Astrocyte (in vitro differentiated cells and primary cell): ENCODE measurements around the gene TRIP10.

Source experiments
- EZH2 ChIP-seq: IDR thresholded peaks from 2 replicates; pipeline ENCODE4 v1.6.1; 2012; ENCODE audit warnings: mild to moderate bottlenecking, low read length, inconsistent platforms; ENCODE audit not compliant: insufficient read depth
- TF ChIP-seq, protein P1 (sequence below): IDR thresholded peaks from 2 replicates; pipeline ENCODE4 v1.5.1; 2011; ENCODE audit warnings: low read depth, mild to moderate bottlenecking, inconsistent platforms, low read length, moderate library complexity; ENCODE audit not compliant: insufficient read depth

DNA sequence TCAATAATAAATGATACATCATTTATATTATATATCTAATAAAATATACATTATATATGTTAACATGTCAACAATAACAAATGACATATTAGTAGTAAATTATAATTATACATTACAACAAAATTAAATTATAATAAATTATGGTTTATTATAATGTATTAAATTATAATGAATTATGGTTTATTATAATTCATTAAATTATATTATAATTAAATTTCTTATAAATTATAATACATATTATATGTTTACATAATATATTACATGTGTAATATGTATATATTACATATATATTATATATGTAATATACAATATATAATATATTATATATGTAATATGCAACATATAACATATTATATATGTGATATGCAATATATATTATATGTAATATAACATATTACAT lies 39.5 kb upstream of the TRIP10 start:
- no peak for TF ChIP-seq EZH2
- TF ChIP-seq, protein P1, sequence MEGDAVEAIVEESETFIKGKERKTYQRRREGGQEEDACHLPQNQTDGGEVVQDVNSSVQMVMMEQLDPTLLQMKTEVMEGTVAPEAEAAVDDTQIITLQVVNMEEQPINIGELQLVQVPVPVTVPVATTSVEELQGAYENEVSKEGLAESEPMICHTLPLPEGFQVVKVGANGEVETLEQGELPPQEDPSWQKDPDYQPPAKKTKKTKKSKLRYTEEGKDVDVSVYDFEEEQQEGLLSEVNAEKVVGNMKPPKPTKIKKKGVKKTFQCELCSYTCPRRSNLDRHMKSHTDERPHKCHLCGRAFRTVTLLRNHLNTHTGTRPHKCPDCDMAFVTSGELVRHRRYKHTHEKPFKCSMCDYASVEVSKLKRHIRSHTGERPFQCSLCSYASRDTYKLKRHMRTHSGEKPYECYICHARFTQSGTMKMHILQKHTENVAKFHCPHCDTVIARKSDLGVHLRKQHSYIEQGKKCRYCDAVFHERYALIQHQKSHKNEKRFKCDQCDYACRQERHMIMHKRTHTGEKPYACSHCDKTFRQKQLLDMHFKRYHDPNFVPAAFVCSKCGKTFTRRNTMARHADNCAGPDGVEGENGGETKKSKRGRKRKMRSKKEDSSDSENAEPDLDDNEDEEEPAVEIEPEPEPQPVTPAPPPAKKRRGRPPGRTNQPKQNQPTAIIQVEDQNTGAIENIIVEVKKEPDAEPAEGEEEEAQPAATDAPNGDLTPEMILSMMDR: no peak
